BLaER1 treated with 17β-estradiol and CSF1 and Interleukin-3, amounts not matched to agents 10 nM and 100 nM (cell line): ENCODE data around the gene MALAT1.
"Not testable (repeated sequence)": the region's sequence is repeated elsewhere in the genome, so short reads cannot be mapped to it uniquely, and the experiment has no call there.

Experiments
- H3K27ac ChIP-seq, 11 experiments: shearing (Covaris generic); formaldehyde crosslinking; 2 replicates each; pipeline ENCODE4 v1.8.1; 2022
- H3K27me3 ChIP-seq, 11 experiments: shearing (Covaris generic); formaldehyde crosslinking; 2 replicates each; pipeline ENCODE4 v1.8.1; 2022
- H3K36me3 ChIP-seq, 11 experiments: shearing (Covaris generic); formaldehyde crosslinking; 2 replicates each; pipeline ENCODE4 v1.8.1; 2022
- H3K4me1 ChIP-seq, 10 experiments: shearing (Covaris generic); formaldehyde crosslinking; 2 replicates each; pipeline ENCODE4 v1.8.1; 2022
- H3K4me2 ChIP-seq, 11 experiments: shearing (Covaris generic); formaldehyde crosslinking; 2 replicates each; pipeline ENCODE4 v1.8.1; 2022
- H3K4me3 ChIP-seq, 10 experiments: shearing (Covaris generic); formaldehyde crosslinking; 2 replicates each; pipeline ENCODE4 v1.8.1; 2022
- H3K9ac ChIP-seq, 11 experiments: shearing (Covaris generic); formaldehyde crosslinking; 2 replicates each; pipeline ENCODE4 v1.8.1; 2022
- H3K9me3 ChIP-seq, 11 experiments: shearing (Covaris generic); formaldehyde crosslinking; replicated peaks in 1 of 11; 2 replicates each; pipeline ENCODE4 v1.8.1; 2022
- H4K20me1 ChIP-seq, 11 experiments: shearing (Covaris generic); formaldehyde crosslinking; 2 replicates each; pipeline ENCODE4 v1.8.1; 2022
- Cebpa-rat ChIP-seq, 11 experiments: shearing (Covaris generic); IDR thresholded peaks; 2 replicates each; pipeline ENCODE4 v1.8.1; 2022

Gene MALAT1

GRCh38 chr11:65498977-65499712 lies at the start of gene MALAT1:
Gene MALAT1, plus strand, starts transcription at chr11:65499045.
- peaks cover 48 to 52% (median 50%) of the 10 kb centered on the region in 11 experiments for H4K20me1 ChIP-seq
- H3K4me2 ChIP-seq: peak within 1 kb of the TSS; percentile 93 to 100 (median 97)
- H3K4me1 ChIP-seq: peaks cover 28 to 38% (median 34%) of the 10 kb centered on the region in 10 experiments
- peaks cover 0 to 10% (median 0%) of the 10 kb centered on the region in 11 experiments; a peak in 5 of 22 replicates for H3K9me3 ChIP-seq
- peak within 1 kb of the TSS; percentile 94 to 100 (median 100) for H3K27ac ChIP-seq
- H3K4me3 ChIP-seq: peak within 1 kb of the TSS; percentile 77 to 94 (median 90)
- no peaks in the 10 kb centered on the region for H3K27me3 ChIP-seq
- no peak for TF ChIP-seq Cebpa-rat (IDR thresholded peaks at IDR 0.05)
- peaks cover 39 to 44% (median 41%) of the 10 kb centered on the region in 11 experiments for H3K36me3 ChIP-seq
- peak within 1 kb of the TSS; percentile 95 to 100 (median 98) for H3K9ac ChIP-seq

GRCh38 chr11:65451301-65451700 lies 47.5 kb upstream of the MALAT1 start:
- not testable (repeated sequence) for H3K4me2 ChIP-seq, H3K9ac ChIP-seq, H3K36me3 ChIP-seq, H3K27ac ChIP-seq, H3K4me3 ChIP-seq, H3K27me3 ChIP-seq
- Histone ChIP-seq H3K4me1 (peaks cover 37 to 60% (median 53%) of the 10 kb centered on the region in 10 experiments), H3K9me3 (peaks cover 0 to 15% (median 0%) of the 10 kb centered on the region in 11 experiments; a peak in 5 of 22 replicates), H4K20me1 (peaks cover 0 to 30% (median 4%) of the 10 kb centered on the region in 11 experiments; a peak in 12 of 22 replicates)

DNA sequence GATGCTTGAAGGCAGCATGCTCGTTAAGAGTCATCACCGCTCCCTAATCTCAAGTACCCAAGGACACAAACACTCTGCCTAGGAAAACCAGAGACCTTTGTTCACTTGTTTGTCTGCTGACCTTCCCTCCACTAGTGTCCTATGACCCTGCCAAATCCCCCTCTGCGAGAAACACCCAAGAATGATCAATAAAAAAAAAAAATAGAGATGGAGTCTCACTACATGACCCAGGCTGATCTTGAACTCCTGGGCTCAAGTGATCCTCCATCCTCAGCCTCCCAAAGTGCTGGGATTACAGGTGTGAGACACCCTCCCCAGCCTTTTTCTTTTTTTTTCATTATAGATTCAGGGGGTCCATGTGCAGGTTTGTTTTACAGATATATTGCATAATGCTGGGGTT lies 46.6 kb upstream of the MALAT1 start:
- H3K4me3 ChIP-seq, H3K27ac ChIP-seq, H3K27me3 ChIP-seq, H3K36me3 ChIP-seq, H3K9ac ChIP-seq: not testable (repeated sequence)
- peaks cover 42 to 64% (median 52%) of the 10 kb centered on the region in 10 experiments for H3K4me1 ChIP-seq
- H4K20me1 ChIP-seq: peaks cover 0 to 21% (median 0%) of the 10 kb centered on the region in 11 experiments; a peak in 5 of 22 replicates
- H3K4me2 ChIP-seq: peak overlapping the region in 3 of 11 experiments; percentile 57 to 97 (median 91); a peak in 3 of 22 replicates
- peaks cover 0 to 15% (median 0%) of the 10 kb centered on the region in 11 experiments; a peak in 5 of 22 replicates for H3K9me3 ChIP-seq

- H3K9me3 ChIP-seq: peaks cover 0 to 15% (median 0%) of the 10 kb centered on the region in 11 experiments; a peak in 5 of 22 replicates
- no peak overlapping the region for H3K4me3 ChIP-seq
- peaks cover 41 to 67% (median 53%) of the 10 kb centered on the region in 10 experiments for H3K4me1 ChIP-seq
- H3K9ac ChIP-seq: 0 out of 22 replicates have a peak overlapping the region, but pooled peaks of 1 of the 11 experiments have one; percentile 10
- peaks cover 0 to 14% (median 0%) of the 10 kb centered on the region in 11 experiments; a peak in 4 of 22 replicates for H4K20me1 ChIP-seq
- TF ChIP-seq Cebpa-rat (IDR thresholded peaks at IDR 0.05): no peak
- H3K27me3 ChIP-seq: no peaks in the 10 kb centered on the region
- H3K4me2 ChIP-seq: peak overlapping the region in 4 of 11 experiments; percentile 57 to 97 (median 90); a peak in 8 of 22 replicates
- H3K27ac ChIP-seq: peak overlapping the region in 3 of 11 experiments; percentile 5 to 75 (median 51); a peak in 5 of 22 replicates
- no peaks in the 10 kb centered on the region for H3K36me3 ChIP-seq
Observed at GRCh38 chr11:65452806-65453490, 45.9 kb upstream of the MALAT1 start.

GRCh38 chr11:65454311-65454695 lies 44.5 kb upstream of the MALAT1 start:
- H3K9ac ChIP-seq: peak overlapping the region; percentile 66 to 82 (median 76); a peak in 20 of 22 replicates
- H3K27ac ChIP-seq: peak overlapping the region in 9 of 11 experiments; percentile 59 to 82 (median 75); a peak in 14 of 22 replicates
- H3K9me3 ChIP-seq: peaks cover 0 to 15% (median 0%) of the 10 kb centered on the region in 11 experiments; a peak in 5 of 22 replicates
- no peaks in the 10 kb centered on the region for H3K36me3 ChIP-seq
- peak overlapping the region; percentile 90 to 97 (median 92) for H3K4me2 ChIP-seq
- H3K4me1 ChIP-seq: peaks cover 28 to 54% (median 41%) of the 10 kb centered on the region in 10 experiments
- H4K20me1 ChIP-seq: peaks cover 0 to under 1% (median 0%) of the 10 kb centered on the region in 11 experiments; a peak in 1 of 22 replicates
- no peaks in the 10 kb centered on the region for H3K27me3 ChIP-seq
- peak overlapping the region; percentile 54 to 68 (median 60) for H3K4me3 ChIP-seq
- no peak for TF ChIP-seq Cebpa-rat (IDR thresholded peaks at IDR 0.05)

- H3K4me3 ChIP-seq: peak overlapping the region; percentile 54 to 68 (median 60)
- H3K9ac ChIP-seq: peak overlapping the region; percentile 66 to 82 (median 76)
- H3K9me3 ChIP-seq: peaks cover 0 to 9% (median 0%) of the 10 kb centered on the region in 11 experiments; a peak in 5 of 22 replicates
- no peaks in the 10 kb centered on the region for H3K27me3 ChIP-seq
- H3K36me3 ChIP-seq: no peaks in the 10 kb centered on the region; a peak in 1 of 22 replicates
- H3K4me2 ChIP-seq: peak overlapping the region; percentile 90 to 97 (median 92)
- no peak for TF ChIP-seq Cebpa-rat (IDR thresholded peaks at IDR 0.05)
- peak overlapping the region; percentile 48 to 82 (median 73); a peak in 21 of 22 replicates for H3K27ac ChIP-seq
- peaks cover 24 to 55% (median 38%) of the 10 kb centered on the region in 10 experiments for H3K4me1 ChIP-seq
- no peaks in the 10 kb centered on the region for H4K20me1 ChIP-seq
Observed at GRCh38 chr11:65454696-65455456, 44.0 kb upstream of the MALAT1 start.

- no peak for TF ChIP-seq Cebpa-rat (IDR thresholded peaks at IDR 0.05)
- no peak overlapping the region for H3K27ac ChIP-seq
- H3K9me3 ChIP-seq: no peaks in the 10 kb centered on the region
- no peaks in the 10 kb centered on the region for H3K27me3 ChIP-seq
- peak overlapping the region in 8 of 11 experiments; percentile 24 to 97 (median 92); a peak in 12 of 22 replicates for H3K4me2 ChIP-seq
- no peaks in the 10 kb centered on the region for H4K20me1 ChIP-seq
- H3K4me3 ChIP-seq: no peak overlapping the region
- H3K4me1 ChIP-seq: peaks cover 24 to 57% (median 37%) of the 10 kb centered on the region in 10 experiments
- no peaks in the 10 kb centered on the region; a peak in 1 of 22 replicates for H3K36me3 ChIP-seq
- no peak overlapping the region for H3K9ac ChIP-seq
Observed at GRCh38 chr11:65456418-65456817, 42.4 kb upstream of the MALAT1 start.

GRCh38 chr11:65459552-65459951 lies 39.3 kb upstream of the MALAT1 start:
- TF ChIP-seq Cebpa-rat (IDR thresholded peaks at IDR 0.05): no peak
- no peak overlapping the region for H3K27ac ChIP-seq
- H3K9ac ChIP-seq: no peak overlapping the region
- H3K4me2 ChIP-seq: peak overlapping the region in 1 of 11 experiments; percentile 10; a peak in 1 of 22 replicates
- peaks cover 20 to 33% (median 31%) of the 10 kb centered on the region in 10 experiments for H3K4me1 ChIP-seq
- H3K4me3 ChIP-seq: no peak overlapping the region
- no peaks in the 10 kb centered on the region for H3K9me3 ChIP-seq
- no peaks in the 10 kb centered on the region for H3K27me3 ChIP-seq
- H3K36me3 ChIP-seq: no peaks in the 10 kb centered on the region; a peak in 1 of 22 replicates
- no peaks in the 10 kb centered on the region for H4K20me1 ChIP-seq

DNA sequence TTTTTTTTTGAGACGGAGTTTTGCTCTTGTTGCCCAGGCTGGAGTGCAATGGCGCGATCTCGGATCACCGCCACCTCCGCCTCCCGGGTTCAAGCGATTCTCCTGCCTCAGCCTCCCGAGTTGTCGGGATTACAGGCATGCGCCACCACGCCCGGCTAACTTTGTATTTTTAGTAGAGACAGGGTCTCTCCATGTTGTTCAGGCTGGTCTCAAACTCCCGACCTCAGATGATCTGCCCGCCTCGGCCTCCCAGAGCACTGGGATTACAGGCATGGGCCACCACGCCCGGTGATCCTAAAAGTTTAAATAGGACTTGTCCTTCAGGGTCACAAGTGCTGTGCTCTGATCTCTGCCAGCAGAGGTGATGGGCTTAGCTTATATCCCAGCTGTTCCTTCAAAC lies 33.4 kb upstream of the MALAT1 start:
- H3K4me1 ChIP-seq: peaks cover 10 to 13% (median 11%) of the 10 kb centered on the region in 10 experiments
- H3K4me2 ChIP-seq, H3K4me3 ChIP-seq, H3K36me3 ChIP-seq, H3K9ac ChIP-seq, H4K20me1 ChIP-seq, H3K27ac ChIP-seq, H3K27me3 ChIP-seq, H3K9me3 ChIP-seq: not testable (repeated sequence)

- H3K4me1 ChIP-seq: peaks cover 27 to 31% (median 29%) of the 10 kb centered on the region in 10 experiments
- not testable (repeated sequence) for H4K20me1 ChIP-seq, H3K4me2 ChIP-seq, H3K4me3 ChIP-seq, H3K9ac ChIP-seq, H3K36me3 ChIP-seq, H3K9me3 ChIP-seq, H3K27me3 ChIP-seq, H3K27ac ChIP-seq
Observed at GRCh38 chr11:65467306-65467705, 31.5 kb upstream of the MALAT1 start.
